ENCODE data around the gene MYBL2. TPM values are rescaled to one million over a fixed set of nuclear protein-coding genes. Genes with fewer than 3 reads are reported as not detected.

Gene MYBL2
- total RNA-seq, 1 experiment from 2014 or later: 159 TPM

DNA sequence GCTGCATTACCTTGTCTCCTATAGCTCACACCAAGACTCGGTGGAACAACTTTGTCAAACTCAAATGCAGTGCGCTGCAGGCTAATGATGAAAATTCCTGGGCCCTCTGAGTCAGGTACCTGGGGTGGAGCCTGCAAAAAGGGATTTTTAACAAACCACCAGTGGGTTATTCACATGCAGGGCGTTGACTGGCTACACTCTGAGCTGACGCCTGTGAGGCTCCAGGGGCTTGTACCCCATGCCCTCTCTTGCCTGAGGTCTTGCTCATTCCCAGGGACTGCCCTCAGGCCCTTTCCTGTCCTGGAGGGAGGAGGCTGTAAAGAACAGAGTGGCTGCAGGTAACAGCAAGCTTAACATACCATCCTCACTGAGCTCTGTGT lies 50.7 kb downstream of the MYBL2 start:
- H3K4ac ChIP-seq (ENCODE audit: low read depth, low read length): no peak overlapping the region
- H3K56ac ChIP-seq (ENCODE audit: insufficient read length, low read depth, low read length): no peak overlapping the region
- no peaks in the 10 kb centered on the region for H3K9me3 ChIP-seq (ENCODE audit: control insufficient read depth, low read depth, low read length)
- H2AK5ac ChIP-seq (ENCODE audit: insufficient read length, low read length): no peak overlapping the region
- H3K9me3 Mint-ChIP-seq: no peaks in the 10 kb centered on the region
- H3K23me2 ChIP-seq (ENCODE audit: insufficient read length, low read depth, low read length, poor library complexity, severe bottlenecking): no peaks in the 10 kb centered on the region
- H2BK5ac ChIP-seq (ENCODE audit: insufficient read length, low read length): no peak overlapping the region
- DNase-seq: no peak
- no peaks in the 10 kb centered on the region for H3K4me1 ChIP-seq (ENCODE audit: insufficient read depth, low read length)
- WGBS (ENCODE audit: extremely low coverage, insufficient read length, low lambda C conversion rate): no CpG with 5 or more reads among the region's 4 CpGs
- TF ChIP-seq CTCF (conservative IDR thresholded peaks at IDR 0.05): no peak
- no peak overlapping the region for H2BK20ac ChIP-seq (ENCODE audit: low read depth, low read length, poor library complexity, severe bottlenecking)
- H3K27me3 ChIP-seq (ENCODE audit: insufficient read depth, low read length): no peaks in the 10 kb centered on the region
- no peak overlapping the region for H3K14ac ChIP-seq (ENCODE audit: insufficient read depth, low read length)
- H3K4me1 Mint-ChIP-seq: peaks cover 8 to 14% of the 10 kb centered on the region in 2 experiments
- no peak overlapping the region for H3K9ac ChIP-seq (ENCODE audit: extremely low read depth, insufficient read length, low read length)
- no peak overlapping the region for H3T11ph ChIP-seq (ENCODE audit: low read length)
- H2AFZ ChIP-seq (ENCODE audit: low read length): no peak overlapping the region
- no peak overlapping the region for H3K27ac ChIP-seq (ENCODE audit: insufficient read length, low read depth, low read length)
- H2BK15ac ChIP-seq (ENCODE audit: low read depth, low read length): no peak overlapping the region
- no peaks in the 10 kb centered on the region for H4K20me1 ChIP-seq (ENCODE audit: control insufficient read depth, insufficient read depth, insufficient read length)
- no peak overlapping the region for H3K4me3 Mint-ChIP-seq
- no peak overlapping the region for H2BK12ac ChIP-seq (ENCODE audit: insufficient read length, low read depth, low read length)
- peaks cover 32 to 51% (median 45%) of the 10 kb centered on the region in 3 experiments for H3K36me3 Mint-ChIP-seq (ENCODE audit: insufficient read depth in 1 of 3, low read depth in 3 of 3)
- no peak overlapping the region for H4K5ac ChIP-seq (ENCODE audit: insufficient read length, low read depth, low read length)
- H3K79me1 ChIP-seq (ENCODE audit: insufficient read depth, low read depth, low read length, poor library complexity, severe bottlenecking): no peaks in the 10 kb centered on the region
- H3K23ac ChIP-seq (ENCODE audit: insufficient read length, low read depth, low read length): no peak overlapping the region
- no peak overlapping the region for H3K4me2 ChIP-seq (ENCODE audit: insufficient read depth, insufficient read length, low read length)
- no peak overlapping the region for H2BK120ac ChIP-seq (ENCODE audit: low read depth, low read length, poor library complexity, severe bottlenecking)
- no peak overlapping the region for H3K18ac ChIP-seq (ENCODE audit: insufficient read length, low read depth, low read length)
- peaks cover 3% of the 10 kb centered on the region for H3K27me3 Mint-ChIP-seq (ENCODE audit: low read depth)
- H4K91ac ChIP-seq (ENCODE audit: insufficient read length, low read depth, low read length): no peak overlapping the region
- H4K8ac ChIP-seq (replicated peaks; ENCODE audit: insufficient read length, low read depth, low read length): no peak overlapping the region
- H3K79me2 ChIP-seq (ENCODE audit: insufficient read depth, low read length): no peaks in the 10 kb centered on the region
- H3K27ac Mint-ChIP-seq: no peak overlapping the region; a peak in 1 of 7 replicates

Data from H9 (cell line).